ENCODE results near the gene LCN1. TPM values are rescaled to one million over a fixed set of nuclear protein-coding genes. Genes with fewer than 3 reads are reported as not detected.

LCN1 gene
- total and polyA plus RNA-seq, 2 of the 4 experiments (the other 2 are of a cell fraction), result not detected

GRCh38 chr9:135500525-135501260 lies 20.5 kb upstream of the LCN1 start, which contains the start of gene MRPS2:
Gene MRPS2, plus strand, starts transcription at chr9:135500682. Its CDS starts 29 bp downstream, at chr9:135500711.
- BruUV-seq (replicated peaks), result no TSS peak
- TF ChIP-seq NFE2L2 (IDR thresholded peaks at IDR 0.05; ENCODE audit: low read depth, low read length), result no peak
- no peak for TF ChIP-seq FOS (IDR thresholded peaks at IDR 0.05; ENCODE audit: low read depth, low read length)
- TF ChIP-seq ELK1 (IDR thresholded peaks at IDR 0.05; ENCODE audit: borderline replicate concordance, low read depth, low read length), result no peak
- peak; percentile 92 for TF ChIP-seq CTCF (conservative IDR thresholded peaks at IDR 0.05; ENCODE audit: low read depth, low read length)
- no peak for TF ChIP-seq SMC3 (IDR thresholded peaks at IDR 0.05; ENCODE audit: low read depth, low read length)
- TF ChIP-seq MXI1 (IDR thresholded peaks at IDR 0.05; ENCODE audit: borderline replicate concordance, low read depth, low read length), result peak; percentile 82
- TF ChIP-seq BHLHE40 (IDR thresholded peaks at IDR 0.05; ENCODE audit: low read depth, low read length), result peak; percentile 89
- TF ChIP-seq RCOR1 (IDR thresholded peaks at IDR 0.05; ENCODE audit: insufficient replicate concordance, low read length), result no peak
- TF ChIP-seq MAFK (IDR thresholded peaks at IDR 0.05; ENCODE audit: low read depth, low read length), result no peak
- TF ChIP-seq RFX5 (IDR thresholded peaks at IDR 0.05; ENCODE audit: low read depth, low read length), result no peak
- TF ChIP-seq CEBPB (IDR thresholded peaks at IDR 0.05; ENCODE audit: low read depth, low read length), result 0 out of 2 replicates have a peak, but pooled peaks have one; percentile 15
- 0 out of 2 replicates have a peak, but pooled peaks have one; percentile 52 for TF ChIP-seq CHD1 (IDR thresholded peaks at IDR 0.05; ENCODE audit: low read depth, low read length)
- no peak; the same call in 1 of the 2 replicates for TF ChIP-seq POLR2A (IDR thresholded peaks at IDR 0.05; ENCODE audit: low read depth, low read length)
- TF ChIP-seq RAD21 (IDR thresholded peaks at IDR 0.05; ENCODE audit: low read length), result no peak
- TF ChIP-seq MAZ (IDR thresholded peaks at IDR 0.05; ENCODE audit: borderline replicate concordance, low read depth, low read length), result peak; percentile 96; the same call in 1 of the 2 replicates
- Histone ChIP-seq H3K27ac (ENCODE audit: insufficient read depth, low read length) (peak within 1 kb of the TSS; percentile 79), H4K8ac (ENCODE audit: low read depth in 2 of 2, low read length in 2 of 2) (peak within 1 kb of the TSS; percentile 75 to 78), H2BK20ac (ENCODE audit: low read depth, low read length) (no peak within 1 kb of the TSS), H2BK5ac (ENCODE audit: low read depth, low read length, poor library complexity, severe bottlenecking) (peak within 1 kb of the TSS; percentile 65), H2BK15ac (ENCODE audit: low read depth, low read length) (no peak within 1 kb of the TSS), H4K20me1 (ENCODE audit: insufficient read depth, low read length) (peaks cover 35% of the 10 kb centered on the region), H3K9me3 (ENCODE audit: control insufficient read depth, insufficient read depth, low read length) (no peaks in the 10 kb centered on the region), H3K79me1 (ENCODE audit: low read depth in 1 of 2, low read length in 2 of 2) (peaks cover 4 to 37% of the 10 kb centered on the region in 2 experiments), H3K9ac (ENCODE audit: low read depth, low read length) (peak within 1 kb of the TSS; percentile 62), H2AFZ (replicated peaks; ENCODE audit: low read length, poor library complexity) (peak within 1 kb of the TSS; percentile 98), H2AK9ac (replicated peaks; ENCODE audit: low read depth, low read length, poor library complexity) (peak within 1 kb of the TSS; percentile 97), H3K14ac (replicated peaks; ENCODE audit: low read depth, low read length) (peak within 1 kb of the TSS; percentile 71; the same call in 1 of the 2 replicates), H2BK120ac (ENCODE audit: low read depth, low read length) (peak within 1 kb of the TSS; percentile 19; the same call in 1 of the 2 replicates), H3K4ac (ENCODE audit: low read depth, low read length) (peak within 1 kb of the TSS; percentile 72), H3K4me3 (ENCODE audit: insufficient read depth, low read depth, low read length) (peak within 1 kb of the TSS; percentile 89), H3K36me3 (ENCODE audit: control insufficient read depth, insufficient read depth, low read length) (peaks cover 27% of the 10 kb centered on the region), H3K56ac (ENCODE audit: extremely low read depth, insufficient read depth, low read length) (peak within 1 kb of the TSS; percentile 11; the same call in 1 of the 2 replicates), H3K18ac (ENCODE audit: low read depth, low read length) (no peak within 1 kb of the TSS), H3K4me2 (ENCODE audit: low read depth, low read length) (peak within 1 kb of the TSS; percentile 84), H2AK5ac (ENCODE audit: low read depth, low read length) (no peak within 1 kb of the TSS), H3K4me1 (ENCODE audit: control insufficient read depth, insufficient read depth, low read length) (peaks cover 6% of the 10 kb centered on the region; the same call in 1 of the 2 replicates), H3K23ac (ENCODE audit: low read depth, low read length) (peak within 1 kb of the TSS; percentile 80), H4K5ac (ENCODE audit: low read depth, low read length) (peak within 1 kb of the TSS; percentile 13; the same call in 1 of the 2 replicates), H3K9me1 (ENCODE audit: insufficient read depth, low read length) (no peaks in the 10 kb centered on the region), H3K27me3 (ENCODE audit: control insufficient read depth, insufficient read depth, low read length) (no peaks in the 10 kb centered on the region), H4K91ac (ENCODE audit: insufficient read depth, low read depth, low read length) (peak within 1 kb of the TSS; percentile 6)
- ATAC-seq (ENCODE audit: low read depth) (peak; percentile 92), DNase-seq (peak; percentile 81)
- ChIA-PET CTCF (no interaction called here), POLR2A (ENCODE audit: unreplicated experiment) (no interaction called here)
- dilution Hi-C loops (cut with HindIII; ENCODE audit: low sequenced_read_pairs, unreplicated experiment), result no loop called here
- in situ Hi-C loops (cut with MboI; ENCODE audit: low sequenced_read_pairs), result no loop called here
- 2% methylated on average over 19 of the region's 92 CpGs; no CpG with 5 or more reads in 1 of the 2 experiments for WGBS, 2 experiments (ENCODE audit: extremely low coverage in 2 of 2, insufficient read length in 1 of 2)
- intact Hi-C loops (cut with micrococcal nuclease), result no loop called here

Measured in IMR-90 (cell line).